ENCODE data around the gene SPATS2L.

The SPATS2L gene

GRCh38 chr2:200404615-200405014 lies 98.1 kb downstream of the SPATS2L start:
- H3K9ac ChIP-seq (ENCODE audit: low read depth in 1 of 2, low read length in 2 of 2): no peak overlapping the region
- peak overlapping the region; percentile 80 to 87 for H3K27ac ChIP-seq (ENCODE audit: low read depth in 2 of 2, low read length in 2 of 2)
- H3K4me3 ChIP-seq (ENCODE audit: low read length in 2 of 2): no peak overlapping the region
- H3K9me3 ChIP-seq (ENCODE audit: control insufficient read depth in 2 of 2, low read length in 2 of 2): no peaks in the 10 kb centered on the region
- H3K27me3 ChIP-seq (ENCODE audit: control insufficient read depth in 2 of 2, insufficient read depth in 2 of 2, low read length in 2 of 2): no peaks in the 10 kb centered on the region
- H3K4me1 ChIP-seq (ENCODE audit: control insufficient read depth in 2 of 2, insufficient read depth in 2 of 2, low read length in 2 of 2): peaks cover 22 to 39% of the 10 kb centered on the region in 2 donors
- no peaks in the 10 kb centered on the region for H3K36me3 ChIP-seq (ENCODE audit: control insufficient read depth in 2 of 2, insufficient read depth in 2 of 2, low read length in 2 of 2)

- Histone ChIP-seq H3K4me1 (ENCODE audit: control insufficient read depth in 2 of 2, insufficient read depth in 2 of 2, low read length in 2 of 2) (peaks cover 22 to 39% of the 10 kb centered on the region in 2 donors), H3K27ac (ENCODE audit: low read depth in 2 of 2, low read length in 2 of 2) (peak overlapping the region; percentile 82 to 87), H3K36me3 (ENCODE audit: control insufficient read depth in 2 of 2, insufficient read depth in 2 of 2, low read length in 2 of 2) (no peaks in the 10 kb centered on the region), H3K27me3 (ENCODE audit: control insufficient read depth in 2 of 2, insufficient read depth in 2 of 2, low read length in 2 of 2) (no peaks in the 10 kb centered on the region), H3K9me3 (ENCODE audit: control insufficient read depth in 2 of 2, low read length in 2 of 2) (no peaks in the 10 kb centered on the region), H3K4me3 (ENCODE audit: low read length in 2 of 2) (peak overlapping the region; percentile 26 to 53), H3K9ac (ENCODE audit: low read depth in 1 of 2, low read length in 2 of 2) (peak overlapping the region in 1 of 2 donors; percentile 41)
Measured at GRCh38 chr2:200405599-200406298, 99.3 kb downstream of the SPATS2L start.

DNA sequence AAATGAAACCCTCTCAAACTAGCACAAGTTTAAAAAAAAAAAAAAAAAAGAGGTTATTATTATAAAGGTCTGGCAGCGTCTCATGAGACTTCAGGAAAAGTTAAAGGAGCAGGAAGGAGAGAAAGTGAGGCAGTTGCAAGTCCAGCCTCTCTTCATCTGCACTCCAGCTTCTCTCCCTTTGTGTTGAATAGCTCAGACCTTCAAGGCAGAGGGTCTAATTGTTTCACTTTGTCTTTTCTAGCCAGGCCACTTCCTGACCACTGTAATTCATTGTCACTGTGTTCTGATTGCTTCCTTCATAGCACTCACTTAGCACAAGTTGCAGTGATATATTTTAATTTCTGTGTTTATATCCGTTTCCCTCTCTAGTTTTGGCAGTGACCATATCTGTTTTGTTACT lies 99.9 kb downstream of the SPATS2L start:
- Histone ChIP-seq H3K4me3 (ENCODE audit: low read length in 2 of 2) (peak overlapping the region; percentile 26 to 53), H3K36me3 (ENCODE audit: control insufficient read depth in 2 of 2, insufficient read depth in 2 of 2, low read length in 2 of 2) (no peaks in the 10 kb centered on the region), H3K27me3 (ENCODE audit: control insufficient read depth in 2 of 2, insufficient read depth in 2 of 2, low read length in 2 of 2) (no peaks in the 10 kb centered on the region), H3K9me3 (ENCODE audit: control insufficient read depth in 2 of 2, low read length in 2 of 2) (no peaks in the 10 kb centered on the region), H3K27ac (ENCODE audit: low read depth in 2 of 2, low read length in 2 of 2) (peak overlapping the region; percentile 82 to 87), H3K4me1 (ENCODE audit: control insufficient read depth in 2 of 2, insufficient read depth in 2 of 2, low read length in 2 of 2) (peaks cover 22 to 39% of the 10 kb centered on the region in 2 donors), H3K9ac (ENCODE audit: low read depth in 1 of 2, low read length in 2 of 2) (peak overlapping the region; percentile 41 to 52)

GRCh38 chr2:200408428-200409316 lies 102.2 kb downstream of the SPATS2L start:
- H3K27me3 ChIP-seq (ENCODE audit: control insufficient read depth in 2 of 2, insufficient read depth in 2 of 2, low read length in 2 of 2): no peaks in the 10 kb centered on the region
- peak overlapping the region; percentile 23 to 26 for H3K27ac ChIP-seq (ENCODE audit: low read depth in 2 of 2, low read length in 2 of 2)
- no peak overlapping the region for H3K4me3 ChIP-seq (ENCODE audit: low read length in 2 of 2)
- H3K36me3 ChIP-seq (ENCODE audit: control insufficient read depth in 2 of 2, insufficient read depth in 2 of 2, low read length in 2 of 2): peaks cover 0 to 2% of the 10 kb centered on the region in 2 donors
- no peaks in the 10 kb centered on the region for H3K9me3 ChIP-seq (ENCODE audit: control insufficient read depth in 2 of 2, low read length in 2 of 2)
- H3K9ac ChIP-seq (ENCODE audit: low read depth in 1 of 2, low read length in 2 of 2): no peak overlapping the region
- peaks cover 22 to 39% of the 10 kb centered on the region in 2 donors for H3K4me1 ChIP-seq (ENCODE audit: control insufficient read depth in 2 of 2, insufficient read depth in 2 of 2, low read length in 2 of 2)

DNA sequence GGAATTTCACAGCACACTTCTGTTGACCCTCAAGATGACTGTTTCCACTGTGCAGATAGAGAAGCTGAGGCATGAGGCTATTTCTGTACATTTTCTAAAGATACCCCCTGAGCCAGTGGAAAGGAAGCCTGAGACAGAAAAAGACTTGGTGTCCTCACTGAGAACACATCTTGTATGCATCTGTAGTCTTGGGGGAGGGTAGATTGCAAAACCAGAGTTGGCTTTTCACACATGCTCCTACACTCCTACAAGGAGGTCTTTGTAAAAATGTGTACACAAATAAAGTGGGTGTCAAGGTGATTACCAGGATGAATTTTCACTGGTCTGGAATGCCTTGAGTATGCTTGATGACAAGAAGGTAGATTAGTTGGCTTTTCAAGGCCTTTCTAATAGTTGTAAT lies 105.3 kb downstream of the SPATS2L start:
- H3K9me3 ChIP-seq (ENCODE audit: control insufficient read depth in 2 of 2, low read length in 2 of 2): no peaks in the 10 kb centered on the region
- peaks cover 6 to 22% of the 10 kb centered on the region in 2 donors for H3K4me1 ChIP-seq (ENCODE audit: control insufficient read depth in 2 of 2, insufficient read depth in 2 of 2, low read length in 2 of 2)
- no peak overlapping the region for H3K9ac ChIP-seq (ENCODE audit: low read depth in 1 of 2, low read length in 2 of 2)
- H3K27me3 ChIP-seq (ENCODE audit: control insufficient read depth in 2 of 2, insufficient read depth in 2 of 2, low read length in 2 of 2): no peaks in the 10 kb centered on the region
- H3K4me3 ChIP-seq (ENCODE audit: low read length in 2 of 2): no peak overlapping the region
- peaks cover 2 to 6% of the 10 kb centered on the region in 2 donors for H3K36me3 ChIP-seq (ENCODE audit: control insufficient read depth in 2 of 2, insufficient read depth in 2 of 2, low read length in 2 of 2)
- no peak overlapping the region for H3K27ac ChIP-seq (ENCODE audit: low read depth in 2 of 2, low read length in 2 of 2)

GRCh38 chr2:200414367-200414766 lies 107.9 kb downstream of the SPATS2L start:
- Histone ChIP-seq H3K4me1 (ENCODE audit: control insufficient read depth in 2 of 2, insufficient read depth in 2 of 2, low read length in 2 of 2) (no peaks in the 10 kb centered on the region), H3K27ac (ENCODE audit: low read depth in 2 of 2, low read length in 2 of 2) (no peak overlapping the region), H3K36me3 (ENCODE audit: control insufficient read depth in 2 of 2, insufficient read depth in 2 of 2, low read length in 2 of 2) (peaks cover 9 to 15% of the 10 kb centered on the region in 2 donors), H3K9me3 (ENCODE audit: control insufficient read depth in 2 of 2, low read length in 2 of 2) (no peaks in the 10 kb centered on the region), H3K4me3 (ENCODE audit: low read length in 2 of 2) (no peak overlapping the region), H3K9ac (ENCODE audit: low read depth in 1 of 2, low read length in 2 of 2) (no peak overlapping the region), H3K27me3 (ENCODE audit: control insufficient read depth in 2 of 2, insufficient read depth in 2 of 2, low read length in 2 of 2) (no peaks in the 10 kb centered on the region)

- Histone ChIP-seq H3K9ac (ENCODE audit: low read depth in 1 of 2, low read length in 2 of 2) (no peak overlapping the region), H3K27me3 (ENCODE audit: control insufficient read depth in 2 of 2, insufficient read depth in 2 of 2, low read length in 2 of 2) (no peaks in the 10 kb centered on the region), H3K36me3 (ENCODE audit: control insufficient read depth in 2 of 2, insufficient read depth in 2 of 2, low read length in 2 of 2) (peaks cover 15 to 22% of the 10 kb centered on the region in 2 donors), H3K9me3 (ENCODE audit: control insufficient read depth in 2 of 2, low read length in 2 of 2) (no peaks in the 10 kb centered on the region), H3K4me1 (ENCODE audit: control insufficient read depth in 2 of 2, insufficient read depth in 2 of 2, low read length in 2 of 2) (no peaks in the 10 kb centered on the region), H3K4me3 (ENCODE audit: low read length in 2 of 2) (no peak overlapping the region), H3K27ac (ENCODE audit: low read depth in 2 of 2, low read length in 2 of 2) (no peak overlapping the region)
Measured at GRCh38 chr2:200415455-200415854, 109.0 kb downstream of the SPATS2L start.

GRCh38 chr2:200416878-200417277 lies 110.4 kb downstream of the SPATS2L start:
- Histone ChIP-seq H3K4me1 (ENCODE audit: control insufficient read depth in 2 of 2, insufficient read depth in 2 of 2, low read length in 2 of 2) (no peaks in the 10 kb centered on the region), H3K36me3 (ENCODE audit: control insufficient read depth in 2 of 2, insufficient read depth in 2 of 2, low read length in 2 of 2) (peaks cover 26 to 29% of the 10 kb centered on the region in 2 donors)

GRCh38 chr2:200417366-200417765 lies 110.9 kb downstream of the SPATS2L start:
- Histone ChIP-seq H3K27ac (ENCODE audit: low read depth in 2 of 2, low read length in 2 of 2) (no peak overlapping the region), H3K4me3 (ENCODE audit: low read length in 2 of 2) (no peak overlapping the region), H3K9ac (ENCODE audit: low read depth in 1 of 2, low read length in 2 of 2) (no peak overlapping the region), H3K36me3 (ENCODE audit: control insufficient read depth in 2 of 2, insufficient read depth in 2 of 2, low read length in 2 of 2) (peaks cover 28 to 29% of the 10 kb centered on the region in 2 donors), H3K4me1 (ENCODE audit: control insufficient read depth in 2 of 2, insufficient read depth in 2 of 2, low read length in 2 of 2) (no peaks in the 10 kb centered on the region), H3K9me3 (ENCODE audit: control insufficient read depth in 2 of 2, low read length in 2 of 2) (no peaks in the 10 kb centered on the region), H3K27me3 (ENCODE audit: control insufficient read depth in 2 of 2, insufficient read depth in 2 of 2, low read length in 2 of 2) (no peaks in the 10 kb centered on the region)

More at GRCh38 chr2:200416878-200417277, 110.4 kb downstream of the SPATS2L start:
- no peaks in the 10 kb centered on the region for H3K27me3 ChIP-seq (ENCODE audit: control insufficient read depth in 2 of 2, insufficient read depth in 2 of 2, low read length in 2 of 2)
- no peak overlapping the region for H3K27ac ChIP-seq (ENCODE audit: low read depth in 2 of 2, low read length in 2 of 2)
- no peak overlapping the region for H3K4me3 ChIP-seq (ENCODE audit: low read length in 2 of 2)
- H3K9me3 ChIP-seq (ENCODE audit: control insufficient read depth in 2 of 2, low read length in 2 of 2): no peaks in the 10 kb centered on the region
- H3K9ac ChIP-seq (ENCODE audit: low read depth in 1 of 2, low read length in 2 of 2): no peak overlapping the region

DNA sequence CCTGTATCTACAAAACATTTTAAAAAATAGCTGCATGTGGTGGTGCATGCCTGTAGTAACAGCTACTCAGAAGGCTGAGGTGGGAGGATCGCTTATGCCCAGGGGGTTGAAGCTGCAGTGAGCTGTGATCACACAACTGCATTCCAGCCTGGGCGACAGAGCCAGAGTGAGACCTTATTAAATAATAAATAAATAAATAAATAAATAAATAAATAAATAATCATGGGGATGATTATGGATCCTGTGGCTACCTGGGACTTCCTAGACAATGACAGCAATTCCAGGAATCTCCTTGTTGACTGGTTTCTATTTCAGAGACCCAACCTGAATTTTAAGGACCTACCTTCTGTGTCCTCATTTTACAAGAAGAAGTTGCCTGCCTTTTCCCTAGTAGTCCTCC lies 111.9 kb downstream of the SPATS2L start:
- H3K36me3 ChIP-seq (ENCODE audit: control insufficient read depth in 2 of 2, insufficient read depth in 2 of 2, low read length in 2 of 2): peaks cover 28 to 36% of the 10 kb centered on the region in 2 donors
- H3K27me3 ChIP-seq (ENCODE audit: control insufficient read depth in 2 of 2, insufficient read depth in 2 of 2, low read length in 2 of 2): no peaks in the 10 kb centered on the region

More for the DNA sequence above, 111.9 kb downstream of the SPATS2L start:
- no peak overlapping the region for H3K27ac ChIP-seq (ENCODE audit: low read depth in 2 of 2, low read length in 2 of 2)
- no peaks in the 10 kb centered on the region for H3K9me3 ChIP-seq (ENCODE audit: control insufficient read depth in 2 of 2, low read length in 2 of 2)
- H3K9ac ChIP-seq (ENCODE audit: low read depth in 1 of 2, low read length in 2 of 2): no peak overlapping the region
- H3K4me3 ChIP-seq (ENCODE audit: low read length in 2 of 2): no peak overlapping the region
- H3K4me1 ChIP-seq (ENCODE audit: control insufficient read depth in 2 of 2, insufficient read depth in 2 of 2, low read length in 2 of 2): no peaks in the 10 kb centered on the region
